Muscle layer of duodenum (tissue), 2 donors: ENCODE data around the gene EYS.

ENCODE experiments used
- H3K27ac ChIP-seq: one replicate; pipeline ENCODE4 v1.7.0; 2013; ENCODE audit warnings: mild to moderate bottlenecking, low read length
- H3K27me3 ChIP-seq: one replicate; pipeline ENCODE4 v1.7.0; 2013; ENCODE audit warnings: low read depth, mild to moderate bottlenecking, control low read depth, low read length
- H3K36me3 ChIP-seq, 2 donors: one replicate each; pipeline ENCODE4 v1.7.0; 2013; ENCODE audit warnings: low read length in 2 of 2, control low read depth in 1 of 2, mild to moderate bottlenecking in 1 of 2; ENCODE audit not compliant: insufficient read depth in 2 of 2, control insufficient read depth in 1 of 2
- H3K4me1 ChIP-seq, 2 donors: one replicate each; pipeline ENCODE4 v1.7.0; 2013; ENCODE audit warnings: low read length in 2 of 2, mild to moderate bottlenecking in 2 of 2, control low read depth in 1 of 2, moderate library complexity in 1 of 2; ENCODE audit not compliant: insufficient read depth in 2 of 2, control insufficient read depth in 1 of 2
- H3K4me3 ChIP-seq, 2 donors: one replicate each; pipeline ENCODE4 v1.7.0; 2013; ENCODE audit warnings: low read length in 2 of 2, low read depth in 1 of 2, mild to moderate bottlenecking in 1 of 2
- H3K9me3 ChIP-seq, 2 donors: one replicate each; pipeline ENCODE4 v1.7.0; 2013; ENCODE audit warnings: low read length in 2 of 2, control low read depth in 1 of 2, mild to moderate bottlenecking in 1 of 2; ENCODE audit not compliant: control insufficient read depth in 1 of 2
- donor health status: healthy.

Gene EYS

DNA sequence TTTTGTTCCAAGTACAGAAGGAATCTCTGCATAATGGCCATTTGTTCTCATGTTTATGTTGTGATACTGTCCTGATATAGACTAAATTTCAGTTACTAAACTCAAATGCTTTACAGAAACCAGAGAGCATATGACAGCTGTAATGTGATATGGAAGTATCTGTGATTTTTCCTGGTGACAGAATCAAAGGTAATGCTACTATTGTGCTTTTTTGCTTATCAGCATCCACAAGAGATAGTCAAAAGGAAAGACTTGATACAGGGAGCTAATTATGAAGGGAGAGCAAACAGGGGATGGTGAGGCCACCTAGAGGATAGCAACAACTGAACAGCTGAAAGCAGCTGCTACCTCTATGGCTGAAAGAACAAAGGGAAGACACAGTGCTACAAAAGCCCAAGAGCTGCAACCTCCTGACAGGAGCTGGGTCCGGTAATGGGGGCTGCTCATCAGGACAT lies 1890.0 kb downstream of the EYS start:
- Histone ChIP-seq H3K4me3 (no peak overlapping the region), H3K9me3 (no peaks in the 10 kb centered on the region), H3K27me3 (no peaks in the 10 kb centered on the region), H3K36me3 (no peaks in the 10 kb centered on the region), H3K27ac (no peak overlapping the region), H3K4me1 (no peaks in the 10 kb centered on the region)

DNA sequence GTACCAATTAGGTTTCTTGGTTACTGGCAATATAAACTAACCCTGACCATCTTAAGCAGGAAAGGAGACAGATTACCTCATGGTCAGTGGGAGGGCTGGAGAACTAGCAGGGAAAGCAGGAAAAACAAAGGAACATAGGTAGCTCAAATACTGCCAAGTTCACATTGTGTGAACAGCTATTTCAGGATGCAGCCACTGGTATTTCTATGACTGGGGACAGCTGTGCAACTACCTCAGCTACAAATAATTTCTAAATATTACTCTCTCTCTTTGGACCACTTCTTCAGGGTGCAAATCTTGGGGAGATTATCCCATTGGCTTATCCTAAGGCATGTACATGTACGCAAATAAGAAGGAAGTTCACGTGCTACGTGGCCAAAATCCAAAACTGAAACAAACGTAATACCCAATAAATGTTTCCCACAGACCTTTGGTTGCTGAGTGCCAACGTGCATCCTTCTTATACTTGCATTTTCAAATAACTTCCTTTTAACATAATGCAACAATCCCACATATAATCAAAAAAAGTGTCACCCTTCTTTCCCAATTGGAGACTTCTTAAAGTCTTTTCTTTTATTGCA lies 1890.5 kb downstream of the EYS start:
- Histone ChIP-seq H3K27ac (no peak overlapping the region), H3K4me1 (no peaks in the 10 kb centered on the region), H3K36me3 (no peaks in the 10 kb centered on the region), H3K4me3 (no peak overlapping the region), H3K9me3 (no peaks in the 10 kb centered on the region), H3K27me3 (no peaks in the 10 kb centered on the region)

DNA sequence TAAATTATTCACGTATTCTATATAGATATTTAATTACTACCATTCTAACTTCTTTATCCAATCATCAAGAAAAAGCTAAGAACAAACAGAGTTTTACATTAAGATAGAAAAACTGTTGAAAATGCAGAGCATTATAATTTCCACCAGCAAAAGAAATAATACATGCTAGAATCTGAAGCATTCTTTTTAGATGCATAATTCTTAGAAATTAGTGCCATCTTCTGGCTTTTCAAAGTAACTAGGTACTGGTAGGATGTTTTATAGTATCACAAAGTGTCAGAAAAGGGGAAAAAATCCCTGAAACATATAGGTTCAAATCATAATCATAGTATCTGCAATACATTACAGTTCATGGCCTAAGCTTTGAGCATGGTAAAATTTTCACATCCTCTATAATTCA lies 1892.6 kb downstream of the EYS start:
- Histone ChIP-seq H3K27me3 (no peaks in the 10 kb centered on the region), H3K4me3 (no peak overlapping the region), H3K27ac (no peak overlapping the region), H3K4me1 (no peaks in the 10 kb centered on the region), H3K9me3 (no peaks in the 10 kb centered on the region), H3K36me3 (no peaks in the 10 kb centered on the region)

- Histone ChIP-seq H3K4me3 (no peak overlapping the region), H3K9me3 (no peaks in the 10 kb centered on the region), H3K4me1 (no peaks in the 10 kb centered on the region), H3K27me3 (no peaks in the 10 kb centered on the region), H3K36me3 (no peaks in the 10 kb centered on the region), H3K27ac (no peak overlapping the region)
Measured at GRCh38 chr6:63813566-63814120, 1893.4 kb downstream of the EYS start.

DNA sequence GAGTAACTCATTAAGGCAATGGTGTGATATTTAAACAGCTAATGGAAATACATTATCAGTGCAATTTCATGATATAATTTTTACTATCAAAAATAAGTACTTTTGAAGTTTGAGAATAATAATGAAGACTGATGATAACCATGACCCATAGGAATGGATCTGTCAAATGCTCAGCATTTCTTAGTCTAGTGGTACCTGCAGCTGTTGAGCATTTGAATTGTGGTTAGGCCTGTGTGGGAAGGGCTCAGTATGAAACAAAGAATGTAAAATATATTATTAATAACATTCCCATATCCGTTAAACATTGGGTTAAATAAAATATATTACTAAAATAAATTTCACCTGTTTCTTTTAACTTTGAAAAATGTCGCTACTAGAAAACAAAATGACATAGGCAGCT lies 1898.5 kb downstream of the EYS start:
- H3K27ac ChIP-seq: no peak overlapping the region
- no peaks in the 10 kb centered on the region for H3K36me3 ChIP-seq

DNA sequence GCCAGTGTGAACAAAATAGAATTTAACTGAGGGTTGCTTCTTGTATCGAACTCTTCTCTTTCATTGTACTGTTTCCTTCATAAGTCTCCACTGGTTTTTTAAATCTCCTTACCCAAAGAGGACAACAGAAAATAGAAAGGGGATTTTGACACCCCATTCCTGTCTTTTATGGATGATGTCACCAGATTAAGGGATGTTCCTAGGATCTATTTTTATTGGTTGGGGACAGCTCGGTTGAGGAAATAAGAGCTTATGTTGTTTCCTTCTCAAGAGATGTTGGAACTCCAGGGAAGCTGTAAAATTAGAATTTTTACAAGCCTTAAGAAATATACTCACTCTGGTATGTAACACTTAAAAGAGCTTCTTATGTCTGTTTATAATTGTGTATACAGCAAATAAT lies 1900.0 kb downstream of the EYS start:
- Histone ChIP-seq H3K4me3 (no peak overlapping the region), H3K9me3 (no peaks in the 10 kb centered on the region), H3K4me1 (peaks cover 0 to 9% of the 10 kb centered on the region in 2 donors), H3K27me3 (no peaks in the 10 kb centered on the region), H3K27ac (peak overlapping the region; percentile 6), H3K36me3 (no peaks in the 10 kb centered on the region)

More for the DNA sequence above, 1898.5 kb downstream of the EYS start:
- H3K27me3 ChIP-seq: no peaks in the 10 kb centered on the region
- H3K4me3 ChIP-seq: no peak overlapping the region
- H3K9me3 ChIP-seq: no peaks in the 10 kb centered on the region
- H3K4me1 ChIP-seq: peaks cover 0 to 9% of the 10 kb centered on the region in 2 donors

- Histone ChIP-seq H3K4me1 (peaks cover 0 to 9% of the 10 kb centered on the region in 2 donors), H3K9me3 (no peaks in the 10 kb centered on the region), H3K27ac (peak overlapping the region; percentile 6), H3K36me3 (no peaks in the 10 kb centered on the region), H3K4me3 (no peak overlapping the region), H3K27me3 (no peaks in the 10 kb centered on the region)
Measured at GRCh38 chr6:63806573-63806913, 1900.5 kb downstream of the EYS start.

GRCh38 chr6:63805808-63806572 lies 1901.0 kb downstream of the EYS start:
- Histone ChIP-seq H3K27ac (peak overlapping the region; percentile 54), H3K4me1 (peaks cover 0 to 9% of the 10 kb centered on the region in 2 donors), H3K9me3 (no peaks in the 10 kb centered on the region), H3K27me3 (no peaks in the 10 kb centered on the region), H3K4me3 (peak overlapping the region in 1 of 2 donors; percentile 12), H3K36me3 (no peaks in the 10 kb centered on the region)

DNA sequence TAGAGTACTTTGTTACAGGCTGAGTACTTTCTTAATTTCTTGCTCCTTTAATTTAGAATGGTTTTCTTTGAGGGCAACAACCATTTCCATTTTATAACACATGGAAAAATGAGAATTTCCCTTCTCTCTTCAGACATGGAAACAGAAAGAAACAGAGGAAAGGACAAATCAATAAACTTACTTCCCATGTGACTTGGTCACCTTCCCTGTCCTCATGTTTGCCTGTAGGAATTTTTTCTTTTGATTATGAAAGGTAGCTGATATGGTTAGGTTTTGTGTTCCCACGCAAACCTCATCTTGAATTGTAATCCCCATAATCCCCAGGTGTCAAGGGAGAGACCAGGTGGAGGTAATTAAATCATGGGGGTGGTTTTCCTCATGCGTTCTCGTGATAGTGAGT lies 1901.7 kb downstream of the EYS start:
- Histone ChIP-seq H3K9me3 (no peaks in the 10 kb centered on the region), H3K27me3 (no peaks in the 10 kb centered on the region), H3K4me1 (peaks cover 0 to 9% of the 10 kb centered on the region in 2 donors), H3K36me3 (no peaks in the 10 kb centered on the region), H3K27ac (peak overlapping the region; percentile 54), H3K4me3 (no peak overlapping the region)

DNA sequence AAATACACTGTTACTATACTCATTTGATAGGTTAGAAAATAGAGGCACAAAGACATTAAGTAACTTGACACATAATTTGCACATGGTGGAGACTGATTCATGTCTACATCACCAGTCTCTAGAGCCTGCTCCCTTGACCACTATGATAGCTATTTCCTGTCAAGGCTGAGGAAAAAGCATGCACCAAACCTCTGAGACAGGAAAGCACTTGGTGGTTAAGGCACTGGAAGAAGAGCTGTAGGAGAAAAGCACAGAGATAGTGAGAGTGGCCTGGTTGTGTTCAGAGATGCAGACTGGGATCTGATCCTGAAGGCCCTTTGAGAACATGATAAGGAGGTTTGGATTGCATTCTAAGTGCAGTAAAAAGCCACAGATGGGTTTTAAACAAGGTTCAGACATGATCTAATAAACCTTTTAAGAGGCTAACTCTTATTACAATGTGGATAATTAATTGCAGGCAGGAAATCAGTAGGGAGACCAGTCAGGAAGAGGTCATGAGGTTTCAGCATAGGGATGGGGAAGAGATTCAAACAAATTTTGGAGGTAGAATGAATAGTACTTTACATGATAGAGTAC lies 1902.6 kb downstream of the EYS start:
- Histone ChIP-seq H3K36me3 (no peaks in the 10 kb centered on the region), H3K4me1 (peaks cover 0 to 9% of the 10 kb centered on the region in 2 donors), H3K27me3 (no peaks in the 10 kb centered on the region), H3K4me3 (no peak overlapping the region), H3K9me3 (no peaks in the 10 kb centered on the region), H3K27ac (no peak overlapping the region)

DNA sequence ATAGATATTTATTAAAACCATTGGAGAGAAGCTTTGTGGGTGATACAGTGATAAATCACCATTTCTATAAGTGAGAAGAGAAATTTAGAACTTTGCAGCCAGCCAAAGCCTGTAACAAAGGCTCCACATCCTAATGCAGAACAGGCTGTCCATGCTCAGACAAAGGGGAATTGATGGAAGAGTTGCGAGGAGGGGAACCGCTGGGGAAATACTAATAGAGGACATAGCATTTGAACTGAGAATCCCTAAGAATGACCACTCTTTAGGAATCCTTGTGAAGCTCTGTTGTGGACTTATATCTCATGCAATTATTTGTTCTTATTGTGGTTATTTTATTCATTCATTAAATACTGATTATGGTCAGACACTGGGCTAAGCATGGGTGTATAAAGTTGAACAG lies 1903.7 kb downstream of the EYS start:
- Histone ChIP-seq H3K36me3 (no peaks in the 10 kb centered on the region), H3K27ac (no peak overlapping the region)

More for the DNA sequence above, 1903.7 kb downstream of the EYS start:
- Histone ChIP-seq H3K9me3 (no peaks in the 10 kb centered on the region), H3K27me3 (no peaks in the 10 kb centered on the region), H3K4me1 (peaks cover 0 to 9% of the 10 kb centered on the region in 2 donors), H3K4me3 (no peak overlapping the region)
